Measurements from ENCODE around the gene DACH1. TPM values are rescaled to one million over a fixed set of nuclear protein-coding genes. Genes with fewer than 3 reads are reported as not detected.

The DACH1 gene
- total and polyA plus RNA-seq, 2 of the 8 experiments (the other 6 are each of a cell fraction or from before 2014, with no cell fraction given): 0.12 to 0.67 TPM

GRCh38 chr13:71536201-71536600 is 330.8 kb downstream of the DACH1 start:
- Histone ChIP-seq H4K8ac (ENCODE audit: extremely low read depth, insufficient read depth, low read length) (no peak overlapping the region), H3K23me2 (ENCODE audit: low read depth, low read length) (no peaks in the 10 kb centered on the region), H3K4ac (replicated peaks; ENCODE audit: insufficient read length, low read depth, low read length) (no peak overlapping the region), H3K14ac (ENCODE audit: insufficient read length) (no peak overlapping the region), H2AFZ (ENCODE audit: low read length) (no peak overlapping the region), H2BK12ac (ENCODE audit: low read depth, low read length) (no peak overlapping the region), H3K23ac (ENCODE audit: insufficient read length) (no peak overlapping the region), H2BK15ac (ENCODE audit: low read length) (no peak overlapping the region), H3K18ac (ENCODE audit: extremely low read depth, low read length) (no peak overlapping the region), H3K4me2 (ENCODE audit: insufficient read depth in 1 of 2, low read depth in 2 of 2, low read length in 2 of 2) (no peak overlapping the region), H4K5ac (ENCODE audit: insufficient read length, low read depth, low read length) (no peak overlapping the region), H3K36me3 (ENCODE audit: control insufficient read depth in 2 of 4, insufficient read depth in 4 of 4, low read length in 3 of 4) (no peaks in the 10 kb centered on the region), H3K79me2 (ENCODE audit: control insufficient read depth in 1 of 2, insufficient read depth in 2 of 2, low read length in 2 of 2) (no peaks in the 10 kb centered on the region), H4K91ac (replicated peaks; ENCODE audit: insufficient read length, low read length) (no peak overlapping the region), H3K9ac (replicated peaks in 1 of 4; ENCODE audit: extremely low read depth in 1 of 4, low read depth in 3 of 4, low read length in 3 of 4) (no peak overlapping the region), H4K20me1 (replicated peaks in 1 of 2; ENCODE audit: control insufficient read depth in 1 of 2, insufficient read depth in 2 of 2, low read length in 2 of 2) (no peaks in the 10 kb centered on the region), H2AK5ac (ENCODE audit: low read depth, low read length) (no peak overlapping the region), H3K56ac (replicated peaks; ENCODE audit: insufficient read length, low read depth, low read length) (no peak overlapping the region), H3K79me1 (ENCODE audit: low read depth, low read length) (no peaks in the 10 kb centered on the region), H3K27me3 (replicated peaks in 1 of 4; ENCODE audit: control insufficient read depth in 3 of 4, extremely low read depth in 1 of 4, insufficient read depth in 3 of 4, low read length in 3 of 4) (no peaks in the 10 kb centered on the region), H3K4me1 (replicated peaks in 1 of 4; ENCODE audit: control insufficient read depth in 3 of 4, insufficient read depth in 4 of 4, low read length in 3 of 4) (no peaks in the 10 kb centered on the region), H3K4me3 (ENCODE audit: extremely low read depth in 1 of 4, insufficient read depth in 2 of 4, low read depth in 3 of 4, low read length in 4 of 4) (no peak overlapping the region), H3K9me3 (ENCODE audit: insufficient read depth in 2 of 2, low read depth in 1 of 2, low read length in 1 of 2) (no peaks in the 10 kb centered on the region), H3K27ac (ENCODE audit: low read depth, low read length) (no peak overlapping the region), H2BK120ac (replicated peaks; ENCODE audit: low read depth, low read length) (no peak overlapping the region), H2BK20ac (ENCODE audit: low read length) (no peak overlapping the region), H2BK5ac (ENCODE audit: low read depth, low read length) (no peak overlapping the region)
- WGBS, 2 experiments (ENCODE audit: extremely low coverage in 1 of 2, insufficient coverage in 1 of 2, insufficient read length in 1 of 2, insufficient replicate concordance in 2 of 2, low coverage in 1 of 2, low lambda C conversion rate in 2 of 2, missing lambda C conversion rate in 1 of 2): 91% methylated on average over 2 of the region's 2 CpGs; no CpG with 5 or more reads in 1 of the 2 experiments
- DNase-seq (ENCODE audit: low read depth in 1 of 2, low spot score in 2 of 2) (no peak), FAIRE-seq (no peak)
- TF ChIP-seq TCF12 (IDR thresholded peaks at IDR 0.05; ENCODE audit: low read depth, low read length) (no peak), MAX (IDR thresholded peaks at IDR 0.05) (no peak), BRCA1 (IDR thresholded peaks at IDR 0.05; ENCODE audit: low read depth, low read length) (no peak)
- CTCF ChIA-PET (ENCODE audit: partially characterized antibody): no interaction called here
- POLR2A ChIA-PET (ENCODE audit: partially characterized antibody): no interaction called here

Measured in H1 (cell line).